ENCODE data around the gene FOXA2.

DNA sequence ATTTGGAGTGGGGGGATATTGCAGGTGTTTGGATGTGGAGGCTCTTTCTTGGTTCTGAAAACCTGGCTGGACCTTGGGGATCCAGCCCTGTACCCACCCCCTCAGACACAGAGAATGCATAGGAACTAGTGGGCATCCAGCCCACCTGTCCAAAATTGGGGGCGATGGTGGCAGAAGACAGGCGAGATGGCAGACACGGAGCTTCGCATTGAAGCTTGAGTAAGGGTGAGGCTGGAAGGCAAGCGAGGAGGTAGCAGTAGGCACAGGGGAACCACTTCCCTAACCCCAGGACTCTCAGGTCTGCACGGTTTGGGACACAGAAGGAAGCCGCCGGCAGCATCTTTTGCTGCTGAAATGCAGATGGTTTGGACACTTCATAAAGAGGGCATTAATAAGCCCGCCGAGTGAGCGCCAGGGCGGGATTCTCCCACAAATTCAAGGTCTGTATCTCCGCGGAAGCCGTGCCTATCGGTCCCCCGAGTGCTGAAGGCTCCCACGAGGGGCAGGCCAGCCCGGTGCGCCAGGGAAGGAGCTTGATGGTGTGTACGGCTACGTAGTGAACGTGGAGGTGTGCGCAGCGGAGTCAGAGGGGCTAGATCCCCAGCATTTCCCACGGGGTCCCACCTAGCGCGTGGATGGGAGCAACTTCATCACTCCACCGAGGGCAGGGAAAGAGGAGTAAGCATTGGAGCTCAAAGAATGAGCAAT lies 1.6 kb upstream of the FOXA2 start:
- TF ChIP-seq POLR2AphosphoS5 (IDR thresholded peaks at IDR 0.05) = no peak
- TF ChIP-seq, protein P1, sequence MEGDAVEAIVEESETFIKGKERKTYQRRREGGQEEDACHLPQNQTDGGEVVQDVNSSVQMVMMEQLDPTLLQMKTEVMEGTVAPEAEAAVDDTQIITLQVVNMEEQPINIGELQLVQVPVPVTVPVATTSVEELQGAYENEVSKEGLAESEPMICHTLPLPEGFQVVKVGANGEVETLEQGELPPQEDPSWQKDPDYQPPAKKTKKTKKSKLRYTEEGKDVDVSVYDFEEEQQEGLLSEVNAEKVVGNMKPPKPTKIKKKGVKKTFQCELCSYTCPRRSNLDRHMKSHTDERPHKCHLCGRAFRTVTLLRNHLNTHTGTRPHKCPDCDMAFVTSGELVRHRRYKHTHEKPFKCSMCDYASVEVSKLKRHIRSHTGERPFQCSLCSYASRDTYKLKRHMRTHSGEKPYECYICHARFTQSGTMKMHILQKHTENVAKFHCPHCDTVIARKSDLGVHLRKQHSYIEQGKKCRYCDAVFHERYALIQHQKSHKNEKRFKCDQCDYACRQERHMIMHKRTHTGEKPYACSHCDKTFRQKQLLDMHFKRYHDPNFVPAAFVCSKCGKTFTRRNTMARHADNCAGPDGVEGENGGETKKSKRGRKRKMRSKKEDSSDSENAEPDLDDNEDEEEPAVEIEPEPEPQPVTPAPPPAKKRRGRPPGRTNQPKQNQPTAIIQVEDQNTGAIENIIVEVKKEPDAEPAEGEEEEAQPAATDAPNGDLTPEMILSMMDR (IDR thresholded peaks at IDR 0.05) = no peak
- no peak for TF ChIP-seq EP300 (IDR thresholded peaks at IDR 0.05)

Data from esophagus muscularis mucosa (tissue), 4 donors.